HepG2 (cell line): Measurements from ENCODE around the gene PRKCG. TPM values are rescaled to one million over a fixed set of nuclear protein-coding genes. Genes with fewer than 3 reads are reported as not detected.

Source experiments
- BCL6 ChIP-seq: IDR thresholded peaks from 2 replicates; pipeline ENCODE4 v1.6.1; 2016; ENCODE audit warnings: missing genetic modification reagents, missing compliant biosample characterization
- DDIT3 ChIP-seq: sonication (generic); formaldehyde crosslinking; IDR thresholded peaks from 2 replicates; pipeline ENCODE4 v1.4.0; 2020; ENCODE audit warnings: mild to moderate bottlenecking, missing genetic modification reagents
- GMEB1 ChIP-seq: sonication (generic); formaldehyde crosslinking; IDR thresholded peaks from 2 replicates; pipeline ENCODE4 v1.5.1; 2020; ENCODE audit warnings: missing genetic modification reagents, mild to moderate bottlenecking, borderline replicate concordance
- HDAC2 ChIP-seq: sonication (generic); formaldehyde crosslinking; IDR thresholded peaks from 2 replicates; pipeline ENCODE4 v1.4.0; 2020; ENCODE audit warnings: missing genetic modification reagents
- KDM3A ChIP-seq: IDR thresholded peaks from 2 replicates; pipeline ENCODE4 v1.6.1; 2018; ENCODE audit warnings: low read depth, missing compliant biosample characterization
- PRDM10 ChIP-seq: sonication (generic); formaldehyde crosslinking; IDR thresholded peaks from 2 replicates; pipeline ENCODE4 v1.4.0; 2020; ENCODE audit warnings: low read depth, missing genetic modification reagents
- THRA ChIP-seq: sonication (generic); formaldehyde crosslinking; IDR thresholded peaks from 2 replicates; pipeline ENCODE4 v1.4.0; 2020; ENCODE audit warnings: missing genetic modification reagents, borderline replicate concordance
- YEATS4 ChIP-seq: sonication (generic); formaldehyde crosslinking; IDR thresholded peaks from 2 replicates; pipeline ENCODE4 v1.4.0; 2020; ENCODE audit warnings: missing genetic modification reagents, borderline replicate concordance
- ZBTB37 ChIP-seq: sonication (generic); formaldehyde crosslinking; IDR thresholded peaks from 2 replicates; pipeline ENCODE4 v1.4.0; 2020; ENCODE audit warnings: mild to moderate bottlenecking, missing genetic modification reagents
- ZNF143 ChIP-seq: sonication (generic); formaldehyde crosslinking; IDR thresholded peaks from 2 replicates; pipeline ENCODE4 v1.4.0; 2020; ENCODE audit warnings: missing genetic modification reagents
- ZNF24 ChIP-seq: fragments of 450-650 bp; IDR thresholded peaks from 2 replicates; pipeline ENCODE4 v1.6.1; 2017; ENCODE audit warnings: antibody characterized with exemption, mild to moderate bottlenecking
- ZNF350 ChIP-seq: sonication (generic); formaldehyde crosslinking; IDR thresholded peaks from 2 replicates; pipeline ENCODE4 v1.4.0; 2020; ENCODE audit warnings: mild to moderate bottlenecking, low read depth, missing genetic modification reagents, borderline replicate concordance
- ZNF589 ChIP-seq: sonication (generic); formaldehyde crosslinking; conservative IDR thresholded peaks from 2 replicates; pipeline ENCODE4 v1.8.0; 2022; ENCODE audit warnings: mild to moderate bottlenecking, moderate library complexity, missing genetic modification reagents
- ZNF770 ChIP-seq: sonication (generic); formaldehyde crosslinking; IDR thresholded peaks from 2 replicates; pipeline ENCODE4 v1.5.0; 2020; ENCODE audit warnings: mild to moderate bottlenecking, missing genetic modification reagents
- ZSCAN31 ChIP-seq: sonication (generic); formaldehyde crosslinking; IDR thresholded peaks from 2 replicates; pipeline ENCODE4 v1.5.0; 2020; ENCODE audit warnings: low read depth, mild to moderate bottlenecking, missing genetic modification reagents
- polyA plus RNA-seq, 8 experiments: library from polyadenylated mRNA; depleted of rRNA in 3 of 8; stranded (reverse) in 7 of 8; unstranded in 1 of 8; fragments of >200 nt; fragmentation: Illumina TruSeq in 4 of 8; extraction: Trizol in 4 of 8; gene quantifications; 2 replicates each; pipeline versions ENCODE4 v1.2.1 to v1.2.3, GENCODE V29; 2011 to 2016; ENCODE audit warnings: low read depth in 4 of 8, missing spikeins in 1 of 8, mixed read lengths in 1 of 8; ENCODE audit not compliant: insufficient read depth in 1 of 8
- total RNA-seq, 5 experiments: library from RNA; depleted of rRNA; stranded (reverse); fragments of >200 nt; fragmentation: Illumina TruSeq; extraction: Trizol; gene quantifications; 2 replicates each; pipeline ENCODE4 v1.2.3, GENCODE V29; 2016; ENCODE audit warnings: low read depth in 1 of 5

The PRKCG gene
- total and polyA plus RNA-seq, 2 of the 13 experiments (the other 11 are each of a cell fraction or from before 2014, with no cell fraction given), result 0.02 to 0.03 TPM

- no peak for TF ChIP-seq ZSCAN31
- peak; percentile 67 for TF ChIP-seq ZNF143 (CRISPR knock-in tag)
- TF ChIP-seq ZNF770 (CRISPR knock-in tag), result no peak; the same call in 1 of the 2 replicates
- TF ChIP-seq PRDM10 (CRISPR knock-in tag), result peak; percentile 78
- TF ChIP-seq ZNF350 (CRISPR knock-in tag), result peak; percentile 61; the same call in 1 of the 2 replicates
- TF ChIP-seq KDM3A (CRISPR knock-in tag), result no peak
- 0 out of 2 replicates have a peak, but pooled peaks have one; percentile 35 for TF ChIP-seq ZNF589 (CRISPR knock-in tag)
- peak; percentile 35; the same call in 1 of the 2 replicates for TF ChIP-seq THRA
- no peak for TF ChIP-seq DDIT3
- no peak for TF ChIP-seq ZBTB37 (CRISPR knock-in tag)
- peak; percentile 39; the same call in 1 of the 2 replicates for TF ChIP-seq YEATS4 (CRISPR knock-in tag)
- 0 out of 2 replicates have a peak, but pooled peaks have one; percentile 48 for TF ChIP-seq BCL6 (CRISPR knock-in tag)
- peak; percentile 56 for TF ChIP-seq HDAC2 (CRISPR knock-in tag)
- peak; percentile 13; the same call in 1 of the 2 replicates for TF ChIP-seq GMEB1
- no peak for TF ChIP-seq ZNF24
These were observed 14.5 kb upstream of the PRKCG start, which contains the start of gene MYADM (continued) for GRCh38 chr19:53867225-53868090.
